Hippocampal formation (tissue), 2 donors: ENCODE results near the gene POGZ.
"Not testable (repeated sequence)": the region's sequence is repeated elsewhere in the genome, so short reads cannot be mapped to it uniquely, and the experiment has no call there.

Experiments used
- DNase-seq, 2 donors: peaks; one replicate each; lab custom pipeline; 2025; lab: John Stamatoyannopoulos, UW

Gene POGZ

GRCh38 chr1:151478140-151478812 lies 19.0 kb upstream of the POGZ start:
- DNase-seq: no peak

GRCh38 chr1:151477066-151477465 lies 17.8 kb upstream of the POGZ start:
- no peak for DNase-seq

- no peak for DNase-seq
Observed at GRCh38 chr1:151476083-151476482, 16.8 kb upstream of the POGZ start.

- no peak for DNase-seq
Observed at GRCh38 chr1:151475175-151475574, 15.9 kb upstream of the POGZ start.

GRCh38 chr1:151474745-151475144 lies 15.5 kb upstream of the POGZ start:
- DNase-seq: no peak

GRCh38 chr1:151472856-151473731 lies 13.8 kb upstream of the POGZ start:
- peak; percentile 29 to 39 for DNase-seq

GRCh38 chr1:151465026-151465425 lies 5.7 kb upstream of the POGZ start:
- DNase-seq: no peak

GRCh38 chr1:151461694-151462093 lies 2.4 kb upstream of the POGZ start:
- DNase-seq: no peak

GRCh38 chr1:151458802-151459330 lies 428 bp downstream of the POGZ start:
- no peak for DNase-seq

- DNase-seq: peak; percentile 63 to 79
Observed at GRCh38 chr1:151457911-151458801, 1.1 kb downstream of the POGZ start.

- no peak for DNase-seq
Observed at GRCh38 chr1:151455966-151456365, 3.3 kb downstream of the POGZ start.

GRCh38 chr1:151455231-151455630 lies 4.1 kb downstream of the POGZ start:
- no peak for DNase-seq

- no peak for DNase-seq
Observed at GRCh38 chr1:151447696-151448095, 11.6 kb downstream of the POGZ start.

GRCh38 chr1:151444783-151445177 lies 14.5 kb downstream of the POGZ start:
- no peak for DNase-seq

GRCh38 chr1:151443846-151444782 lies 15.2 kb downstream of the POGZ start:
- peak; percentile 23 to 74 for DNase-seq

- not testable (repeated sequence) for DNase-seq
Observed at GRCh38 chr1:151437396-151437795, 21.9 kb downstream of the POGZ start.

- no peak for DNase-seq
Observed at GRCh38 chr1:151436985-151437384, 22.3 kb downstream of the POGZ start.

GRCh38 chr1:151435174-151435573 lies 24.1 kb downstream of the POGZ start:
- no peak for DNase-seq

- not testable (repeated sequence) for DNase-seq
Observed at GRCh38 chr1:151433827-151434226, 25.5 kb downstream of the POGZ start.

- no peak for DNase-seq
Observed at GRCh38 chr1:151428068-151428467, 31.2 kb downstream of the POGZ start.

- no peak for DNase-seq
Observed at GRCh38 chr1:151425103-151425502, 34.2 kb downstream of the POGZ start.
